GM23338 (cell line): ENCODE measurements around the gene SYCN. TPM values are rescaled to one million over a fixed set of nuclear protein-coding genes. Genes with fewer than 3 reads are reported as not detected.

ENCODE experiments used
- ATAC-seq: fragments of 200-7000 bp; cut with Tn5 transposase; 3 replicates; pipeline ENCODE4 v1.9.1; 2020
- DNase-seq: peaks from one replicate; pipeline ENCODE4 v3.0.0-alpha.2; 2015; ENCODE audit warnings: low spot score
- H2AFZ ChIP-seq: fragments of 200-600 bp; sonication (generic); 2 replicates; pipeline ENCODE4 v1.8.0; 2016; ENCODE audit warnings: antibody characterized with exemption, mild to moderate bottlenecking, moderate library complexity
- H3F3A ChIP-seq: fragments of 200-600 bp; sonication (generic); replicated peaks from 2 replicates; pipeline ENCODE4 v1.8.0; 2017; ENCODE audit warnings: antibody characterized with exemption, mixed run types, low read depth
- H3K27ac ChIP-seq: fragments of 200-600 bp; sonication (generic); 2 replicates; pipeline ENCODE4 v1.6.1; 2016; ENCODE audit warnings: low read depth
- H3K27me3 ChIP-seq: fragments of 200-600 bp; sonication (generic); 2 replicates; pipeline ENCODE4 v1.8.0; 2016; ENCODE audit warnings: mild to moderate bottlenecking, mixed run types, moderate library complexity; ENCODE audit not compliant: insufficient read depth
- H3K36me3 ChIP-seq: fragments of 200-600 bp; sonication (generic); 2 replicates; pipeline ENCODE4 v1.8.0; 2016; ENCODE audit warnings: mild to moderate bottlenecking; ENCODE audit not compliant: insufficient read depth
- H3K4me1 ChIP-seq: fragments of 200-600 bp; sonication (generic); 2 replicates; pipeline ENCODE4 v1.8.0; 2016; ENCODE audit warnings: mild to moderate bottlenecking, moderate library complexity; ENCODE audit not compliant: insufficient read depth
- H3K4me2 ChIP-seq: fragments of 200-600 bp; sonication (generic); 2 replicates; pipeline ENCODE4 v1.7.1; 2017; ENCODE audit warnings: mixed run types
- H3K4me3 ChIP-seq: fragments of 200-600 bp; sonication (generic); 2 replicates; pipeline ENCODE4 v1.6.1; 2016; ENCODE audit warnings: mixed run types
- H3K79me2 ChIP-seq: fragments of 200-600 bp; sonication (generic); replicated peaks from 2 replicates; pipeline ENCODE4 v1.8.0; 2017; ENCODE audit warnings: mild to moderate bottlenecking; ENCODE audit not compliant: insufficient read depth
- H3K9me2 ChIP-seq: fragments of 200-600 bp; sonication (generic); 2 replicates; pipeline ENCODE4 v1.8.0; 2017; ENCODE audit not compliant: insufficient read depth
- H4K20me1 ChIP-seq: fragments of 200-600 bp; sonication (generic); replicated peaks from 2 replicates; pipeline ENCODE4 v1.8.0; 2017; ENCODE audit warnings: mild to moderate bottlenecking; ENCODE audit not compliant: insufficient read depth
- H3K27ac Mint-ChIP-seq: 2 replicates; pipeline ENCODE4 v1.8.0; 2020; ENCODE audit warnings: inconsistent platforms, mild to moderate bottlenecking, moderate library complexity, mixed read lengths
- H3K27me3 Mint-ChIP-seq: 3 replicates; pipeline ENCODE4 v1.8.0; 2022; ENCODE audit warnings: low read depth, mild to moderate bottlenecking, moderate library complexity, mixed read lengths, inconsistent platforms; ENCODE audit not compliant: insufficient read depth, poor library complexity
- H3K36me3 Mint-ChIP-seq: 3 replicates; pipeline ENCODE4 v1.8.0; 2021; ENCODE audit warnings: low read depth, mild to moderate bottlenecking, inconsistent platforms, moderate library complexity, mixed read lengths
- H3K4me1 Mint-ChIP-seq: 3 replicates; pipeline ENCODE4 v1.8.0; 2020; ENCODE audit warnings: mild to moderate bottlenecking, inconsistent platforms, mixed read lengths
- H3K4me3 Mint-ChIP-seq: 3 replicates; pipeline ENCODE4 v1.8.0; 2021; ENCODE audit warnings: moderate library complexity, mild to moderate bottlenecking, inconsistent platforms, mixed read lengths
- H3K9me3 Mint-ChIP-seq: 3 replicates; pipeline ENCODE4 v1.8.0; 2020; ENCODE audit warnings: moderate library complexity, mild to moderate bottlenecking, inconsistent platforms, mixed read lengths
- EZH2 ChIP-seq: fragments of 200-600 bp; sonication (generic); IDR thresholded peaks from one replicate; pipeline ENCODE4 v1.8.0; 2017; ENCODE audit warnings: antibody characterized with exemption, mild to moderate bottlenecking, low read depth; ENCODE audit not compliant: unreplicated experiment
- EZH2phosphoT487 ChIP-seq: fragments of 200-600 bp; sonication (generic); IDR thresholded peaks from one replicate; pipeline ENCODE4 v1.8.1; 2018; ENCODE audit warnings: antibody characterized with exemption; ENCODE audit not compliant: unreplicated experiment
- STAT1 ChIP-seq: IDR thresholded peaks from one replicate; pipeline ENCODE4 v1.6.1; 2016; ENCODE audit warnings: antibody characterized with exemption; ENCODE audit not compliant: unreplicated experiment
- ZNF114 ChIP-seq: fragments of 250-450 bp; sonication (Bioruptor Pico); IDR thresholded peaks from 2 replicates; pipeline ENCODE4 v1.5.0; 2020; ENCODE audit warnings: mild to moderate bottlenecking, moderate library complexity
- ZNF462 ChIP-seq: fragments of 250-450 bp; sonication (Bioruptor Pico); IDR thresholded peaks from 2 replicates; pipeline ENCODE4 v1.5.0; 2020; ENCODE audit warnings: mild to moderate bottlenecking, moderate library complexity
- polyA plus RNA-seq: library from polyadenylated mRNA; unstranded; fragments of >200 nt; fragmentation: Nextera tagmentation; extraction: Ambion mirVana; gene quantifications from 2 replicates; pipeline ENCODE4 v1.2.1, GENCODE V29; 2016
- total RNA-seq: library from RNA; depleted of rRNA; stranded (reverse); fragments of >200 nt; shearing (Covaris generic); gene quantifications from 2 replicates; pipeline ENCODE4 v1.2.3, GENCODE V29; 2014

The SYCN gene
- total and polyA plus RNA-seq, 2 experiments from 2014 or later = not detected

- Mint-ChIP-seq H3K27me3 (peaks cover 4% of the 10 kb centered on the region), H3K4me3 (no peak overlapping the region)
- no peaks in the 10 kb centered on the region; the same call in 1 of the 2 replicates for H3K36me3 ChIP-seq
Measured at GRCh38 chr19:39179754-39180153, 24.3 kb downstream of the SYCN start.

More at GRCh38 chr19:39179754-39180153, 24.3 kb downstream of the SYCN start:
- Mint-ChIP-seq H3K4me1 (no peaks in the 10 kb centered on the region), H3K27ac (no peak overlapping the region), H3K36me3 (no peaks in the 10 kb centered on the region; the same call in 2 of the 3 replicates), H3K9me3 (no peaks in the 10 kb centered on the region)
- Histone ChIP-seq H3K4me3 (no peak overlapping the region), H3K9me2 (no peaks in the 10 kb centered on the region), H2AFZ (no peak overlapping the region), H3F3A (no peaks in the 10 kb centered on the region), H3K27me3 (no peaks in the 10 kb centered on the region), H4K20me1 (0 out of 2 replicates have a peak, but pooled peaks cover 2% of the 10 kb centered on the region), H3K4me1 (no peaks in the 10 kb centered on the region), H3K27ac (no peak overlapping the region), H3K79me2 (no peaks in the 10 kb centered on the region), H3K4me2 (no peak overlapping the region)
- no peak for TF ChIP-seq EZH2
- no peak for TF ChIP-seq STAT1
- TF ChIP-seq EZH2phosphoT487 = no peak
- no peak for TF ChIP-seq ZNF114 (CRISPR knock-in tag)
- TF ChIP-seq ZNF462 (CRISPR knock-in tag) = no peak
- ATAC-seq = no peak
- DNase-seq = no peak
